Liver (tissue), 9 donors: Measurements from ENCODE around the gene MAPRE3. TPM values are rescaled to one million over a fixed set of nuclear protein-coding genes. Genes with fewer than 3 reads are reported as not detected.

ENCODE experiments used
- DNase-seq: peaks from one replicate; pipeline ENCODE4 v3.0.0-alpha.2; 2017; ENCODE audit warnings: low spot score
- H3K27ac ChIP-seq, 2 donors: one replicate each; pipeline ENCODE4 v1.7.0; 2013; ENCODE audit warnings: inconsistent platforms in 2 of 2, low read length in 2 of 2, control low read depth in 1 of 2, low read depth in 1 of 2, mild to moderate bottlenecking in 1 of 2
- H3K27me3 ChIP-seq, 4 donors: one replicate each; pipeline versions ENCODE4 v1.6.1 to v1.7.0; 2013; ENCODE audit warnings: low read length in 3 of 4, inconsistent platforms in 1 of 4, mild to moderate bottlenecking in 1 of 4, moderate library complexity in 1 of 4; ENCODE audit not compliant: control insufficient read depth in 4 of 4, insufficient read depth in 4 of 4
- H3K36me3 ChIP-seq, 4 donors: one replicate each; pipeline versions ENCODE4 v1.6.1 to v1.7.0; 2013; ENCODE audit warnings: low read length in 3 of 4, mild to moderate bottlenecking in 3 of 4, low read depth in 1 of 4, moderate library complexity in 1 of 4; ENCODE audit not compliant: control insufficient read depth in 4 of 4, insufficient read depth in 3 of 4
- H3K4me1 ChIP-seq, 4 donors: one replicate each; pipeline versions ENCODE4 v1.6.1 to v1.7.0; 2013; ENCODE audit warnings: low read length in 3 of 4, mild to moderate bottlenecking in 3 of 4, moderate library complexity in 1 of 4; ENCODE audit not compliant: control insufficient read depth in 4 of 4, insufficient read depth in 4 of 4
- H3K4me3 ChIP-seq, 3 donors: one replicate each; pipeline versions ENCODE4 v1.6.1 to v1.7.0; 2013; ENCODE audit warnings: low read length in 3 of 3, control low read depth in 1 of 3, low read depth in 1 of 3, mild to moderate bottlenecking in 1 of 3
- H3K9ac ChIP-seq, 2 donors: one replicate each; pipeline ENCODE4 v1.7.0; 2013; ENCODE audit warnings: low read length in 2 of 2, mild to moderate bottlenecking in 2 of 2, moderate library complexity in 2 of 2, control low read depth in 1 of 2, low read depth in 1 of 2
- H3K9me3 ChIP-seq, 4 donors: one replicate each; pipeline versions ENCODE4 v1.6.1 to v1.7.0; 2013; ENCODE audit warnings: low read length in 3 of 4; ENCODE audit not compliant: control insufficient read depth in 4 of 4
- ATF3 ChIP-seq: IDR thresholded peaks from 2 replicates; pipeline ENCODE4 v1.6.1; 2016; ENCODE audit warnings: antibody characterized with exemption
- CTCF ChIP-seq: fragments of 150-350 bp; IDR thresholded peaks from 2 replicates; pipeline ENCODE4 v1.5.1; 2017; ENCODE audit warnings: improper control_type of control experiment, low read depth, low read length; ENCODE audit not compliant: missing input control
- EGR1 ChIP-seq, 2 donors: IDR thresholded peaks; 2 replicates each; pipeline ENCODE4 v1.6.1; 2016 to 2018; ENCODE audit warnings: antibody characterized with exemption in 2 of 2, low read depth in 2 of 2
- FOXA2 ChIP-seq: IDR thresholded peaks from 2 replicates; pipeline ENCODE4 v1.6.1; 2016; ENCODE audit warnings: antibody characterized with exemption
- GABPA ChIP-seq, 2 donors: IDR thresholded peaks in 1 of 2; conservative IDR thresholded peaks in 1 of 2; 2 replicates each; pipeline ENCODE4 v1.6.1; 2016; ENCODE audit warnings: antibody characterized with exemption in 2 of 2, mild to moderate bottlenecking in 1 of 2, moderate library complexity in 1 of 2
- HNF4A ChIP-seq, 2 donors: conservative IDR thresholded peaks; 2 replicates each; pipeline ENCODE4 v1.6.1; 2016; ENCODE audit warnings: antibody characterized with exemption in 2 of 2, mild to moderate bottlenecking in 2 of 2
- HNF4G ChIP-seq: IDR thresholded peaks from 2 replicates; pipeline ENCODE4 v1.6.1; 2016; ENCODE audit warnings: antibody characterized with exemption
- JUND ChIP-seq, 2 donors: IDR thresholded peaks; 2 replicates each; pipeline ENCODE4 v1.6.1; 2016; ENCODE audit warnings: antibody characterized with exemption in 2 of 2
- NR2F2 ChIP-seq: IDR thresholded peaks from 2 replicates; pipeline ENCODE4 v1.6.1; 2016; ENCODE audit warnings: antibody characterized with exemption
- RAD21 ChIP-seq, 2 donors: IDR thresholded peaks; 2 replicates each; pipeline ENCODE4 v1.6.1; 2016; ENCODE audit warnings: antibody characterized with exemption in 2 of 2, mild to moderate bottlenecking in 2 of 2
- REST ChIP-seq: IDR thresholded peaks from 2 replicates; pipeline ENCODE4 v1.6.1; 2016; ENCODE audit warnings: antibody characterized with exemption, mild to moderate bottlenecking
- RXRA ChIP-seq, 2 donors: IDR thresholded peaks; 2 replicates each; pipeline ENCODE4 v1.6.1; 2017 to 2018; ENCODE audit warnings: antibody characterized with exemption in 2 of 2, mild to moderate bottlenecking in 1 of 2
- SP1 ChIP-seq: IDR thresholded peaks from 2 replicates; pipeline ENCODE4 v1.6.1; 2018; ENCODE audit warnings: antibody characterized with exemption, mild to moderate bottlenecking
- ZBTB33 ChIP-seq: IDR thresholded peaks from 2 replicates; pipeline ENCODE4 v1.6.1; 2016; ENCODE audit warnings: antibody characterized with exemption
- WGBS: extraction: QIAGEN DNeasy Blood & Tissue Kit; methylation state at CpG from one replicate; pipeline ENCODE4 v1.1.7; 2013; 5-methylcytosine and 5-hydroxymethylcytosine counted together
- polyA plus RNA-seq, 2 donors: library from polyadenylated mRNA; stranded (reverse) in 1 of 2; unstranded in 1 of 2; fragments of 200-250 nt in 1 of 2; fragments of >200 nt in 1 of 2; fragmentation: Nextera tagmentation in 1 of 2; extraction: Ambion mirVana in 1 of 2; gene quantifications; one replicate each; pipeline versions ENCODE4 v1.2.1 to v1.2.3, GENCODE V29; 2013 to 2015
- total RNA-seq, 2 donors: library from RNA; depleted of rRNA; stranded (reverse); fragments of >200 nt; gene quantifications; one replicate each; pipeline ENCODE4 v1.2.3, GENCODE V29; 2014
- donor health status: healthy.
- donor health status: healthy.
- donor health status: healthy.
- donor health status: healthy.
- donor health status: healthy.

The MAPRE3 gene
- total and polyA plus RNA-seq, 4 donors, result 1.0 to 15.8 (median 9.8) TPM

GRCh38 chr2:27058210-27058609, 87.8 kb downstream of the MAPRE3 start:
- no peak overlapping the region for H3K27ac ChIP-seq
- peaks cover 0 to 20% (median 9%) of the 10 kb centered on the region in 4 donors for H3K4me1 ChIP-seq
- TF ChIP-seq JUND (IDR thresholded peaks at IDR 0.05) (no peak), HNF4A (conservative IDR thresholded peaks at IDR 0.05) (no peak), GABPA (IDR thresholded peaks at IDR 0.05 in 1 of 2, conservative IDR thresholded peaks at IDR 0.05 in 1 of 2) (no peak), SP1 (no peak), NR2F2 (no peak), EGR1 (IDR thresholded peaks at IDR 0.05; ENCODE audit: low read depth in 2 of 2) (no peak), ZBTB33 (no peak), RXRA (IDR thresholded peaks at IDR 0.05) (no peak), HNF4G (no peak), CTCF (no peak), FOXA2 (no peak), ATF3 (no peak)
- H3K36me3 ChIP-seq, result peaks cover 0 to 18% (median 16%) of the 10 kb centered on the region in 4 donors
- DNase-seq, result no peak
- no peak overlapping the region for H3K9ac ChIP-seq
- H3K4me3 ChIP-seq, result no peak overlapping the region
- no peaks in the 10 kb centered on the region for H3K9me3 ChIP-seq
- no peaks in the 10 kb centered on the region for H3K27me3 ChIP-seq
- 94% methylated on average over 10 of the region's 10 CpGs for WGBS

GRCh38 chr2:27059141-27059820, 88.8 kb downstream of the MAPRE3 start:
- DNase-seq, result no peak
- Histone ChIP-seq H3K36me3 (peaks cover 0 to 18% (median 14%) of the 10 kb centered on the region in 4 donors), H3K27ac (peak overlapping the region in 1 of 2 donors; percentile 7)

More at GRCh38 chr2:27059141-27059820, 88.8 kb downstream of the MAPRE3 start:
- no peaks in the 10 kb centered on the region for H3K9me3 ChIP-seq
- no peaks in the 10 kb centered on the region for H3K27me3 ChIP-seq
- H3K4me1 ChIP-seq, result peaks cover 0 to 20% (median 9%) of the 10 kb centered on the region in 4 donors
- no peak overlapping the region for H3K9ac ChIP-seq
- 73% methylated on average over 15 of the region's 15 CpGs for WGBS
- TF ChIP-seq GABPA (IDR thresholded peaks at IDR 0.05 in 1 of 2, conservative IDR thresholded peaks at IDR 0.05 in 1 of 2) (no peak), HNF4G (no peak), EGR1 (IDR thresholded peaks at IDR 0.05; ENCODE audit: low read depth in 2 of 2) (no peak), JUND (IDR thresholded peaks at IDR 0.05) (no peak), ATF3 (no peak), SP1 (no peak), FOXA2 (no peak), RAD21 (IDR thresholded peaks at IDR 0.05) (peak in 1 of 2 donors; percentile 2), REST (no peak), NR2F2 (peak; percentile 49), HNF4A (conservative IDR thresholded peaks at IDR 0.05) (no peak), RXRA (IDR thresholded peaks at IDR 0.05) (peak in 1 of 2 donors; percentile 19)
- H3K4me3 ChIP-seq, result no peak overlapping the region
